A172 (cell line): ENCODE measurements around the gene HDAC8. TPM values are rescaled to one million over a fixed set of nuclear protein-coding genes. Genes with fewer than 3 reads are reported as not detected.
A peak's percentile ranks its signal among the peaks of the same experiment; 100 is the strongest.
"Not testable (repeated sequence)": the region's sequence is repeated elsewhere in the genome, so short reads cannot be mapped to it uniquely, and the experiment has no call there.

Source experiments
- DNase-seq: peaks from one replicate; pipeline ENCODE4 v3.0.0-alpha.2; 2015; ENCODE audit warnings: low spot score
- total RNA-seq: library from RNA; depleted of rRNA; stranded (reverse); fragments of >200 nt; shearing (Covaris generic); gene quantifications from 2 replicates; pipeline ENCODE4 v1.2.3, GENCODE V29; 2014; rRNA removed

The HDAC8 gene
- total RNA-seq: 30.2 and 32.2 TPM in 2 replicates

DNA sequence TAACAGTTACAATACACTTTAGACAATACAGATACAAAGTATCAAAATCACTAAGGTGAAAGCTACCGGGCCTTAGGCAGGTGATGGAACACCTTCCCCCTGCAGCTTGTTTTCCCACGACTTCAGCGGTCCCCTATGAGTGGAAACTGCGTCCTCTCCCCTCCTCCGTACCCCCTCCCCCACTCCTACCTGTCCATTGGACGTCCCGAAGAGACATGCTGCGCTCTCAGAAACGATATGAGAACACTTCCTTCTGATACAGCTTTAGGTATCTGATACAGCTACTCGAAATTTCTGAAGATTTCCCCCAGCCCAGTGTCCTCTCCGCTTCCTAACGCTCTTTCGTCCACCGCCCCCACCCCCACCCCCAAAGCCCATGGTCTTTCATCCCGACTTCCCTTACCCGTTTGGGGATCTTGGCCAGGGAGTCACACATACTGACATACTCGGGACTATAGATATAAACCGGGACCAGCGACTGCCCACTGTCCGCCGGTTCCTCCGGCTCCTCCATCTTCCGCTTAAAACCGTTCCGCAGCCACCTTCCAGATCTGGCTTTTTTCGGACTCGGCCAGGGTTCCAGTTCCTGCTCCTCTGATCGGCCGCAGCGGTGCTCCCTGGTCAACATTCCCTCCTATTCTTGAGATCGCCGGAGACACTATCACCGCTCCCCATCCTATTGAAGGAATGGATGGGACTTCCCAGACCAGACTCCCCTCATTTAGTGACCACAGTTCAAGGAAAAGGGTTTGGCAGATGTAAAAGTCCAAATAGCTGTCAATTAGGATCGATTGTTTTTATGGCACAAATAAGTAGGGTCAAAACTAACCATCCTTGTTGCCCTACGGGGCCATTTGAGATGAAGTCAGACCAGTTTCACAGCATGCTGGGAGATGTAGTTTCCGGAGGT lies at the start of gene HDAC8:
Gene HDAC8 (minus strand): TSS at position 596 of the 910 bp plus-strand sequence. CDS start 82 bp downstream, at position 514.
- peak; percentile 67 for DNase-seq

DNA sequence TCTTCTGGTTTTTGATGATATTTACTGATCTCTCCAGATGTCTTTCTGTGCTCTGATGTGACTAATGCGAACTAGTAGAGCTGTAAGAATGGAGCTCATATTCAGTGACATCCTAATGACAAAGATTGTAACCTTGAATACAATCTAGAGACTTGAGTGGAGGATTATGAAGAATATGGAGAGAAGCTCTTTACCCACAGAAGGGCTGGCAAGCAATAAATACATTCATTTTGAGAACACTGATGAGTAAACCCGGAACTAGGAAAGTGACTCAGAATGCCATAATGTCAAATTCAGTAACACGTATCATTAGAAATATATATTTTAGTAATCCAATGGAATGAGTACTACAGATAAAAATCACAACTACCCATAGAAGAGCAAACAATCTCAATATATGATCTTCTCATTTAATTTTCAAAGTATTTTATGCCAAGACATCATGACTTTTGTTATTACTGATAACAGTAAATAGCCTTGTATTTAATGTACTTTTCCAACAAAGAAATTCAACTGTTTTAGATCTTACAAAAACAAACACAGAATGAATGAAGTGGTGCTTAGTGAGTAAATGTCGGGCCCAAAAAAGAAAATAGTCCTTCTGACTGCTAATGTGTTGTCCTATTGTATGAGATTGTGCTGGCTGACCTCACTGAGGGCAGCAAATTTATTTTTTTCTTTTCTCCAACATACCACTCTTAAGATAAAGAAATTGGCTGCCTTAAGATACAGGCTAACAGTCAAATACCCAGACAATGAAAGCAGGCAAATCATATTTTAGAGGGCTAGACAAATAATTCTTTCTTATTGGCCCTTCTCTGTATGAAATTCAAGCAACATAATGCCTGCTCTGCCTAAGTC lies 49.2 kb upstream of the HDAC8 start:
- peak; percentile 42 for DNase-seq

DNA sequence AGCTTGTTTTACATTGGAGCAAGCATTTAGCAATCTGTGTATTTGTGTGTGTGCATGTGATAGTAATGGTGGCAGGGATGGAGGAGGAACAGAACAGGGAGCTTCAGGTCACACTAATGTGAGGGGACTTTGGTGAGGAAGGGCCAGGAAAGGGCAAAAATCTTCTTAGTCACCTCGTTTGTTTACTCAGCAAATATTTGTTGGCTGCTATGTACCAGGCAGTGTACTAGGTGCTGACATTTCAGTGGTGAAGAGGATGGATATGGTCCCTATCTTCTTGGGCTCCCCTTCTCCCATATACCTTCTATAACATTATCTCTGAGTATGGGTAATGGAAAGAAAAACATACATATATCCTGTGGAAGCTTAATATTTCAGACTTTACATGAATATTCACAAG lies 48.5 kb upstream of the HDAC8 start:
- DNase-seq: peak; percentile 4

DNA sequence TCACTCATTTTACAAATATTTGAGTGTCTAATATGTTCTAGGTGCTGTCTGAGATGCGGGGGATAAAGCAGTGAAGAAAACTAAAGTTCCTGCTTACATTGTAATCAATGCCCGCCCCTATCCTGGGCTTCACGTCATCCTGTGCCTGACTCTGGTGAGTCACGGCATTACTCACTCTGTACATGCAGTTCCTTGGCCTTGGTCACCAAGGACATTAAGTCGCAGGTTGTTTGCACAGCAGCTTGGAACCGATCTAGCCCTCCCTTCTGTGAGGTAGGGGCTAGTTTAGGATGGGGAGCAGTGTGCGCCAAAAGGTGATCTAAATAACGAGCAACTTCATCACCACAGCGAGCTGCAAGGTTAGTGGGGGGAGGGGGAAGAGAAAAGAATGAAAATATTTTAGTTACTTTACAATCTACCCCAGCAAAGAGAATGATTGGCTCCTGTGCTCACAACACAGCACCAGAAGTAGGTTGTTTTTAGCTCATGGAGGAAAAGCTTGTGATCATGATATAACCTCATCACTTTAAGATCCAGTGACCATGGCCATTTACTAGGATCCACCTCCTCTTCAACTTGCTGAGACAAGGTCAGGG lies 48.0 kb upstream of the HDAC8 start:
- DNase-seq: peak; percentile 83

- no peak for DNase-seq
Measured at GRCh38 chrX:72609313-72609712, 36.7 kb upstream of the HDAC8 start.

DNA sequence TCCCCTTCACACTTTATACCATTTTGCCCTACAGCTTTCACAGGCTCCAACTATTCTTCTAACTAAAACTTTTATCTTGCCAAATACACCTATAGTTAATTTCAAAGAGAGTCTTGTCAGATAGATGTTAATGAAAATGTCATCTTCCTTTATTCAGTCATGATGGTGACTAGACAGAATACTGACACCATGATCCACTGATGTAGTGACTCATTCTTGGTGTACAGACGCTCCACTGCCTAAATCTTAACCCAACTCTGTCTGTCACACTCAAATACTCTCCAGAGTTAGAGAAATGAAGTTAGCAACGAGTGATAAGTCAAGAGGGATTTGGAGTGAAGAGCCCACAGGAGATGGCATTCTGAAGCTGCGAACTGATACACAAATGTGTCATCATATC lies 32.1 kb upstream of the HDAC8 start:
- DNase-seq: no peak

DNA sequence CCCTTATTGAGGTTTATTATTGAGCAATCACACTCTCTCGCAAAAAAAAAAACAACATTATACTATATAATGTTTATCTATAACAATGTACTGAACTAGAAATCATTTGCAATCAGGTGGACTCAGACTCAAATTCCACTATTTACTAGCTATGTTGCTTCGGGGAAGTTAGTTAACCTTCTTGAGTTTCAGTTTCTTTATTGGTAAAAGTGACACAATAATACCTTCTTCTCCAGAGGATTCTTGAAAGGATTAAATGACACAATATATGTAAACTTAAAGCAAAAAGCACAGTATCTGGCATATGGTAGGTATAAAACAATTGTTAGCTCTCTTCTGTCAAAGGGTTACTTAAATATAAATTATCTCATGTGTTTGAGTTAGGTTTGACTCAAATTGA lies 31.5 kb upstream of the HDAC8 start:
- DNase-seq: no peak

DNA sequence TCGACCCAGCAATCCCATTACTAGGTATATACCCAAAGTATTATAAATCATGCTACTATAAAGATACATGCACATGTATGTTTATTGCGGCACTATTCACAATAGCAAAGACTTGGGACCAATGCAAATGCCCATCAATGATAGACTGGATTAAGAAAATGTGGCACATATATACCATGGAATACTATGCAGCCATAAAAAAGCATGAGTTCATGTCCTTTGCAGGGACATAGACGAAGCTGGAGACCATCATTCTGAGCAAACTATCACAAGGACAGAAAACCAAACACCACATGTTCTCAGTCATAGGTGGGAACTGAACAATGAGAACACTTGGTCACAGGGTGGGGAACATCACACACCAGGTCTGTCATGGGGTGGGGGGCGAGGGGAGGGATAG lies 18.4 kb upstream of the HDAC8 start:
- not testable (repeated sequence) for DNase-seq

GRCh38 chrX:72584163-72584562 lies 11.5 kb upstream of the HDAC8 start:
- DNase-seq: no peak

DNA sequence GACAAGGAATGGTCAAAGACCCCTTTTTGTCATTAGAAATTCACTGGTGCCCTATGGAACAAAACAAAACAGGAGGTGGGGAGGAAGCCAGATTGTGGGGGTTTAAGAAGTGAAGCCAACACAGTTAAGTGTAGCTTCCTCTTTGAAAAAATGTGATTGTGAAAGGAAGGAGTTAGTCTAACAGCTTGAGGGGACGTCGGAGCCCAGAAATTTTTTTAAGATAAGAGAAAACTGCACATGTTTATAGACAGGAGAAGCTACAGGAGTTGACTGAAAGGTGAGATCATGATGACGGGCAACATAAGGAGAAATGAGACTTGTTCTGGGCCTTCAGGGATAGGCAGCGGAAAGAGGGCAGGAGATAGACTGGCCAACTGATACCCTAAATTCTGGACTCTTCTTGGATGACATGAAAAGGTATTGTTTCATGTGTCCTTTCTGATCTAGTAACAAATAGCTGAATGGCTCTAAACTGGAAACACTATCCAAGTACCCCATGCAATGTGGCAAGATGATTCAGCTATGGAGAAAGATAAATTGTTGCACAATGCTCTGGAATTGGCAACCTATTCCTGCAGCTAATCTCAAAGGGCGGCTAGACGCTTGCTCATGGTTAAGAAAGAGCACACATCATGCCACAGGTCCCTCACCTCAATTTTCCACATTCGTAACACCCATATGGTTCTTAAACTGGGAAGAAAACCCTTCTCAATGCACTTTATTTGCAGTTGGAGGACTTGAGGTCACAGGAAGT lies 3.7 kb upstream of the HDAC8 start:
- no peak for DNase-seq

- DNase-seq: no peak
Measured at GRCh38 chrX:72573158-72573511, 492 bp upstream of the HDAC8 start.

DNA sequence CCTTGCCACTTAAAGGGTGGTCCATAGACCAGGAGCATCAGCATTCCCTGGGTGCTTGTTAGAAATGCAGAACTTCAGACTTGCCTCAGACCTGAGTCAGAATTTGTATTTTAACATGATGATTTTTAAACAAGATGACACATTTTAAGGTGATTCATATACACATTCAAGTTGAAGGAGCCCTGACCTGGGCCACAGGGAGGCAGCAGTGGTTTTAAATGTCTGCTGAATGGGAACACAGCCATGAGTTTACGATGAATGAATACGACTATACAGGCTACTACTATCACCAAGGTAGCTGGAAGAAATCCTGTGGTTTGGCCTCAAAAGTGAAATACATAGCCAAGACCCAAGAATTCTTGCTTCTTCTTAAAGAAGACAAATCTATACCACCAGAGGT lies 2.9 kb downstream of the HDAC8 start:
- peak; percentile 44 for DNase-seq

GRCh38 chrX:72568406-72569092 lies 4.1 kb downstream of the HDAC8 start:
- DNase-seq: peak; percentile 8

- DNase-seq: no peak
Measured at GRCh38 chrX:72566448-72566847, 6.2 kb downstream of the HDAC8 start.

DNA sequence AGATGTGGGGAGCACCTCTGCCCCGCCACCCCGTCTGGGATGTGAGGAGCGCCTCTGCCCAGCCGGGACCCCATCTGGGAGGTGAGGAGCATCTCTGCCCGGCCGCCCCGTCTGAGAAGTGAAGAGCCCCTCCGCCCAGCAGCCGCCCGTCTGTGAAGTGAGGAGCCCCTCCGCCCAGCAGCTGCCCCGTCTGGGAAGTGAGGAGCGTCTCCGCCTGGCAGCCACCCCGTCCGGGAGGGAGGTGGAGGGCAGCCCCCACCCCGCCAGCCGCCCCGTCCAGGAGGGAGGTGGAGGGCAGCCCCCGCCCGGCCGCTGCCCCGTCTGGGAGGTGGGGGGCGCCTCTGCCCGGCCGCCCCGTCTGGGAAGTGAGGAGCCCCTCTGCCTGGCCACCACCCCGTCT lies 13.0 kb downstream of the HDAC8 start:
- DNase-seq: not testable (repeated sequence)

DNA sequence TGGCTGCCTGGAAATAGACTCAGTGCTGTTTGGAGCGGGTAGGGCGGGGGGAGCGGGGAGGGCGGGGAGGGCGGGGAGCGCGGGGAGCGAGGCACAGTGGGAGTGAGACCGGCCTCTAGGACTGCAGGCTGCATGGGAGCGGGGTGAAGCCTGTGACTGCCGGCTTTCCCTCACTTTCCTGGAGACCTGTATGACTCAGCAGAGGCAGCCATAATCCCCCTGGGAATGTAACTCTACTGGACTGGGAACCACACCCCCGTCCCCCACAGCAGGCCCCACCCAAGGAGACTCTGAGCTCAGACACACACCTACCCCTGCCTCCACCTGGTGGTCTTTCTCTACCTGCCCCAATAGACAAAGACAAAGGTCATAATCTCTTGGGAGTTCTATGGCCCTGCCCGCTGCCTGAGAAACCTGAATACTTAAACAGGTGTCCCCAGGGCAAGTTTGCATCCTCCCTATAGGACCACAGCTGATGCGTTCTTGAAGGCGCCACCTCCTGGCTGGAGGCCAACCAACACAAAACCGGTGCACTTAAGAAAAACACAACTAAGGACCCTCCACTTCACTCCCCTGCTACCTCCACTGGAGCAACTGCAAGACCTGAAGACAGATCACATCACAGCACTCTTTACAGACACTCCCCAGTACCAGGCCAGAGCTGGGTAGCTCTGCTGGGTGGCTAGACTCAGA lies 18.0 kb downstream of the HDAC8 start:
- peak; percentile 83 for DNase-seq

DNA sequence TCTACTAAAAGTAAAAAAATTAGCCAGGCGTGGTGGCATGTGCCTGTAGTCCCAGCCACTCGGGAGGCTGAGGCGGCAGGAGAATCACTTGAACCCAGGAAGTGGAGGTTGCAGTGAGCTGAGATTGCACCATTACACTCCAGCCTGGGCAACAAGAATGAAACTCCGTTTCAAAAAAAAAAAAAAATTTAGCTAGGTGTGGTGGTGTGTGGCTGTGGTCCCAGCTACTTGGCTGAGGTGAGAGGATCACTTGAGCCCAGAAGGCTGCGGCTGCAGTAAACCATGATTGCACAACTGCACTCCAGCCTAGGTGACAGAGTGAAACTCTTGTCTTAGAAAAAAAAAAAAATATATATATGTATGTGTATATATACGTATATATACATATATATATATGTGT lies 20.2 kb downstream of the HDAC8 start:
- not testable (repeated sequence) for DNase-seq

GRCh38 chrX:72545990-72546389 lies 26.7 kb downstream of the HDAC8 start:
- no peak for DNase-seq

DNA sequence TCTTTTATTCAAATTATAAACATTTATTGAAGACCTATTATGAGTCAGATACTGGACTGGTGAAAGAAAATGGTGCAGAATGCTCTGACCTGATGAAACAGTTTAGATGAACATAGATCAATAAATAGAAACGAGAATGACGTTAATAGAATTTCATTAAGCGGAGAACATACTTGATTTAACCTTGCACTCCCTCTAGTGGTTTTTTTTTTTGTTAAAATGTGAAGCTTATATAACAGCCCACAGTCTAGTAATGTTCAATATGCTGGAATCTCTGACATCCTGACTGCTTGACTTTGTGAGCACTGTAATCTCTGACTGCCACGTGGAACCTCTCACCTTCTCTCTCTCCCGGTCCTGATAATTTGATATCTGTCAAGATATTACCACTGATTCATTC lies 32.3 kb downstream of the HDAC8 start:
- peak; percentile 3 for DNase-seq

DNA sequence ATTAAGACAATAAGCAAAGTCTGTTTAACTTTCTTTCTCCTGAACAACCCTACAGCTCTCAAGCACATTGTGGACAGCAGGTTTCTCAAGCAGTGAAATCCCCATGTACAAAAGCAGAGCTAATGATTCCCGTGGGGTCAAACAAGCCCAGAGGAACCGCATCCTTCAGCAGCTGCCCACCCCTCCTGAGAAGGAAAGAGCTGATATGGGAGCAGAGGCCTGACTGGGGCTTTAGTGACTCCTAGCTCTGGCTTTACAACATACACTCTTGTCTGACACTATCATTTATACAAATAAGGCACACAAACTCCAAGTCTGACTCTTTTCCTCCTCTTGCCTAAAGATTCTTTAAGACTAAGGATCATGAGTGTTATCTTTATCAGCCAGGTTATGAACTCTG lies 32.8 kb downstream of the HDAC8 start:
- no peak for DNase-seq
